ENCODE measurements around the gene CNTNAP2.

CNTNAP2 gene

GRCh38 chr7:146291900-146292299 is 175.3 kb downstream of the CNTNAP2 start:
- DNase-seq (ENCODE audit: low read depth), result no peak

- DNase-seq (ENCODE audit: low read depth), result no peak
Observed at GRCh38 chr7:146296028-146296427, 179.4 kb downstream of the CNTNAP2 start.

- DNase-seq (ENCODE audit: low read depth), result no peak
Observed at GRCh38 chr7:146314962-146315361, 198.4 kb downstream of the CNTNAP2 start.

- no peak for DNase-seq (ENCODE audit: low read depth)
Observed at GRCh38 chr7:146319629-146320028, 203.0 kb downstream of the CNTNAP2 start.

GRCh38 chr7:146321301-146321700 is 204.7 kb downstream of the CNTNAP2 start:
- DNase-seq (ENCODE audit: low read depth), result no peak

GRCh38 chr7:146331369-146331768 is 214.8 kb downstream of the CNTNAP2 start:
- DNase-seq (ENCODE audit: low read depth), result no peak

- no peak for DNase-seq (ENCODE audit: low read depth)
Observed at GRCh38 chr7:146345251-146345650, 228.7 kb downstream of the CNTNAP2 start.

- DNase-seq (ENCODE audit: low read depth), result no peak
Observed at GRCh38 chr7:146346096-146346495, 229.5 kb downstream of the CNTNAP2 start.

GRCh38 chr7:146355216-146355615 is 238.6 kb downstream of the CNTNAP2 start:
- no peak for DNase-seq (ENCODE audit: low read depth)

- DNase-seq (ENCODE audit: low read depth), result no peak
Observed at GRCh38 chr7:146359176-146359575, 242.6 kb downstream of the CNTNAP2 start.

GRCh38 chr7:146366938-146367337 is 250.3 kb downstream of the CNTNAP2 start:
- DNase-seq (ENCODE audit: low read depth), result no peak

GRCh38 chr7:146370171-146370570 is 253.6 kb downstream of the CNTNAP2 start:
- no peak for DNase-seq (ENCODE audit: low read depth)

- DNase-seq (ENCODE audit: low read depth), result no peak
Observed at GRCh38 chr7:146375170-146375569, 258.6 kb downstream of the CNTNAP2 start.

GRCh38 chr7:146378196-146378595 is 261.6 kb downstream of the CNTNAP2 start:
- no peak for DNase-seq (ENCODE audit: low read depth)

GRCh38 chr7:146387140-146387539 is 270.5 kb downstream of the CNTNAP2 start:
- DNase-seq (ENCODE audit: low read depth), result no peak

GRCh38 chr7:146388928-146389327 is 272.3 kb downstream of the CNTNAP2 start:
- DNase-seq (ENCODE audit: low read depth), result no peak

- DNase-seq (ENCODE audit: low read depth), result no peak
Observed at GRCh38 chr7:146393346-146393745, 276.7 kb downstream of the CNTNAP2 start.

- no peak for DNase-seq (ENCODE audit: low read depth)
Observed at GRCh38 chr7:146397141-146397540, 280.5 kb downstream of the CNTNAP2 start.

- DNase-seq (ENCODE audit: low read depth), result no peak
Observed at GRCh38 chr7:146401939-146402338, 285.3 kb downstream of the CNTNAP2 start.

GRCh38 chr7:146405737-146406136 is 289.1 kb downstream of the CNTNAP2 start:
- DNase-seq (ENCODE audit: low read depth), result no peak

GRCh38 chr7:146411975-146412374 is 295.4 kb downstream of the CNTNAP2 start:
- no peak for DNase-seq (ENCODE audit: low read depth)

- DNase-seq (ENCODE audit: low read depth), result no peak
Observed at GRCh38 chr7:146412781-146413180, 296.2 kb downstream of the CNTNAP2 start.

- DNase-seq (ENCODE audit: low read depth), result no peak
Observed at GRCh38 chr7:146414373-146414772, 297.8 kb downstream of the CNTNAP2 start.

GRCh38 chr7:146414937-146415336 is 298.3 kb downstream of the CNTNAP2 start:
- no peak for DNase-seq (ENCODE audit: low read depth)

GRCh38 chr7:146417176-146417575 is 300.6 kb downstream of the CNTNAP2 start:
- DNase-seq (ENCODE audit: low read depth), result no peak
